DND-41 (cell line): ENCODE data around the gene AK8.

Experiments
- CTCF ChIP-seq: IDR thresholded peaks from 2 replicates; pipeline ENCODE4 v1.5.1; 2012; ENCODE audit warnings: borderline replicate concordance, low read length, moderate library complexity, mild to moderate bottlenecking; ENCODE audit not compliant: poor library complexity, severe bottlenecking; ENCODE audit errors: extremely low read depth
- EZH2 ChIP-seq: IDR thresholded peaks from 3 replicates; pipeline ENCODE4 v1.6.1; 2012; ENCODE audit warnings: borderline replicate concordance, low read depth, mild to moderate bottlenecking, moderate library complexity, low read length, inconsistent platforms; ENCODE audit not compliant: severe bottlenecking

GRCh38 chr9:132858751-132859150 lies 19.3 kb downstream of the AK8 start:
- no peak for TF ChIP-seq CTCF
- no peak for TF ChIP-seq EZH2
